K562 (cell line): ENCODE data around the gene DSC1. TPM values are rescaled to one million over a fixed set of nuclear protein-coding genes. Genes with fewer than 3 reads are reported as not detected.
A peak's percentile ranks its signal among the peaks of the same experiment; 100 is the strongest.

Experiments
- ATAC-seq: fragments of 200-7000 bp; cut with Tn5 transposase; 3 replicates; pipeline ENCODE4 v1.9.1; 2020; ENCODE audit warnings: moderate library complexity
- BruUV-seq: library from RNA; stranded (reverse); fragments of 400-500 nt; replicated peaks from 2 replicates; lab custom pipeline; 2021; lab: Mats Ljungman, UMichigan
- CTCF ChIA-PET: fragments of 300-600 bp; formaldehyde crosslinking; extraction: SDS; loops from one replicate; lab custom pipeline; 2021; ENCODE audit warnings: low intra/inter-chr PET ratio; lab: Yijun Ruan, JAX
- POLR2A ChIA-PET: fragments of 300-600, 350-650 bp; sonication (Branson Sonifier 250); formaldehyde crosslinking; extraction: SDS; loops from one replicate; lab custom pipeline; 2021; ENCODE audit warnings: antibody characterized with exemption, inconsistent platforms; lab: Yijun Ruan, JAX
- DNase-seq, 4 experiments: peaks; one replicate each; pipeline versions ENCODE4 v3.0.0 to v3.0.0-alpha.2; 2011 to 2018; ENCODE audit warnings: low spot score in 3 of 4, mixed read lengths in 3 of 4; ENCODE audit errors: extremely low read depth in 1 of 4
- FAIRE-seq: peaks from 2 replicates; lab custom pipeline; 2011; peaks lifted over from hg19 to GRCh38; lab: Jason Lieb, UNC
- H2AFZ ChIP-seq: 2 replicates; pipeline ENCODE4 v1.6.0; 2011; ENCODE audit warnings: low read depth, low read length, control low read depth, inconsistent platforms
- H3K27ac ChIP-seq: fragments of 200-600 bp; 3 replicates; pipeline ENCODE4 v1.8.0; 2011; ENCODE audit warnings: low read depth, mild to moderate bottlenecking, control low read depth, inconsistent platforms, low read length, moderate library complexity, mixed read lengths; ENCODE audit errors: extremely low read depth
- H3K27me3 ChIP-seq, 2 experiments: fragments of 300-600 bp in 1 of 2; 2 replicates in 1 of 2; 3 replicates in 1 of 2; pipeline versions ENCODE4 v1.6.0 to v1.8.0; 2011; ENCODE audit warnings: inconsistent platforms in 2 of 2, low read length in 2 of 2, mild to moderate bottlenecking in 1 of 2, mixed read lengths in 1 of 2, moderate library complexity in 1 of 2; ENCODE audit not compliant: control insufficient read depth in 2 of 2, insufficient read depth in 2 of 2
- H3K36me3 ChIP-seq: fragments of 300-600 bp; 3 replicates; pipeline ENCODE4 v1.8.0; 2011; ENCODE audit warnings: mild to moderate bottlenecking, low read length, inconsistent platforms; ENCODE audit not compliant: control insufficient read depth, insufficient read depth
- H3K4me1 ChIP-seq, 2 experiments: fragments of 200-600 bp in 1 of 2; replicated peaks in 1 of 2; 2 replicates in 1 of 2; 3 replicates in 1 of 2; pipeline versions ENCODE4 v1.5.1 to v1.8.0; 2011; ENCODE audit warnings: inconsistent platforms in 2 of 2, low read length in 2 of 2, mild to moderate bottlenecking in 1 of 2, mixed read lengths in 1 of 2, moderate library complexity in 1 of 2; ENCODE audit not compliant: control insufficient read depth in 2 of 2, insufficient read depth in 2 of 2
- H3K4me2 ChIP-seq: 2 replicates; pipeline ENCODE4 v1.6.1; 2011; ENCODE audit warnings: low read length, control low read depth, inconsistent platforms, mixed read lengths; ENCODE audit not compliant: insufficient read depth
- H3K4me3 ChIP-seq: fragments of 200-600 bp; sonication (generic), shearing (Covaris generic); 2 replicates; pipeline ENCODE4 v1.5.1; 2016; ENCODE audit warnings: control low read depth, inconsistent platforms
- H3K79me2 ChIP-seq: fragments of 200-600 bp; 3 replicates; pipeline ENCODE4 v1.8.0; 2011; ENCODE audit warnings: low read length, inconsistent platforms; ENCODE audit not compliant: control insufficient read depth, insufficient read depth
- H3K9ac ChIP-seq, 2 experiments: 2 replicates each; pipeline versions ENCODE4 v1.6.0 to v1.6.1; 2011; ENCODE audit warnings: low read depth in 2 of 2, low read length in 2 of 2, control low read depth in 1 of 2, inconsistent platforms in 1 of 2, mild to moderate bottlenecking in 1 of 2, mixed read lengths in 1 of 2; ENCODE audit not compliant: insufficient read depth in 1 of 2
- H3K9me1 ChIP-seq: one replicate; pipeline ENCODE4 v1.6.0; 2011; ENCODE audit warnings: inconsistent platforms, mild to moderate bottlenecking, low read length, moderate library complexity; ENCODE audit not compliant: control insufficient read depth, insufficient read depth
- H3K9me3 ChIP-seq: replicated peaks from 2 replicates; pipeline ENCODE4 v1.5.1; 2011; ENCODE audit warnings: low read depth, low read length, inconsistent platforms; ENCODE audit not compliant: control insufficient read depth, insufficient read depth
- H4K20me1 ChIP-seq: replicated peaks from 2 replicates; pipeline ENCODE4 v1.6.1; 2011; ENCODE audit warnings: low read length, inconsistent platforms, mixed read lengths; ENCODE audit not compliant: control insufficient read depth, insufficient read depth
- ARID3B ChIP-seq: fragments of 250-450 bp; sonication (Bioruptor Pico); IDR thresholded peaks from 2 replicates; pipeline ENCODE4 v1.4.0; 2020; ENCODE audit warnings: borderline replicate concordance
- CBFA2T3 ChIP-seq: fragments of 450-650 bp; IDR thresholded peaks from 2 replicates; pipeline ENCODE4 v1.6.1; 2017
- CHCHD3 ChIP-seq: fragments of 250-450 bp; sonication (Bioruptor Pico); IDR thresholded peaks from 2 replicates; pipeline ENCODE4 v2.1.2; 2022; ENCODE audit warnings: mild to moderate bottlenecking
- CREM ChIP-seq: IDR thresholded peaks from 2 replicates; pipeline ENCODE4 v1.6.1; 2014; ENCODE audit warnings: antibody characterized with exemption, low read depth
- ETS2 ChIP-seq: IDR thresholded peaks from 2 replicates; pipeline ENCODE4 v1.6.1; 2016; ENCODE audit warnings: borderline replicate concordance, missing genetic modification characterization, mild to moderate bottlenecking, moderate library complexity, missing compliant biosample characterization; ENCODE audit not compliant: poor library complexity, severe bottlenecking
- FOSL1 ChIP-seq: fragments of 200-800 bp; sonication (Bioruptor generic); conservative IDR thresholded peaks from 2 replicates; pipeline ENCODE4 v1.6.1; 2016; ENCODE audit warnings: missing genetic modification characterization, missing compliant biosample characterization
- HDGF ChIP-seq: fragments of 450-650 bp; IDR thresholded peaks from 2 replicates; pipeline ENCODE4 v1.6.1; 2016
- KDM1A ChIP-seq, 2 experiments: fragments of 450-650 bp; IDR thresholded peaks; 2 replicates each; pipeline ENCODE4 v1.6.1; 2016; ENCODE audit warnings: mild to moderate bottlenecking in 2 of 2
- MEIS2 ChIP-seq: fragments of 450-650 bp; IDR thresholded peaks from 2 replicates; pipeline ENCODE4 v1.6.1; 2014; ENCODE audit warnings: mild to moderate bottlenecking; ENCODE audit not compliant: partially characterized antibody
- MTA3 ChIP-seq: fragments of 450-650 bp; formaldehyde crosslinking; IDR thresholded peaks from 2 replicates; pipeline ENCODE4 v1.6.1; 2017; ENCODE audit warnings: mild to moderate bottlenecking, borderline replicate concordance
- NCOA6 ChIP-seq: fragments of 450-650 bp; IDR thresholded peaks from 2 replicates; pipeline ENCODE4 v1.6.1; 2017; ENCODE audit warnings: mild to moderate bottlenecking
- NR3C1 ChIP-seq: sonication (generic); formaldehyde crosslinking; IDR thresholded peaks from 2 replicates; pipeline ENCODE4 v1.8.1; 2022; ENCODE audit warnings: missing genetic modification reagents
- PRMT5 ChIP-seq: sonication (generic); formaldehyde crosslinking; IDR thresholded peaks from 2 replicates; pipeline ENCODE4 v1.5.0; 2020; ENCODE audit warnings: missing genetic modification reagents
- RUNX1 ChIP-seq: sonication (generic); IDR thresholded peaks from 2 replicates; pipeline ENCODE4 v1.6.1; 2016; ENCODE audit warnings: antibody characterized with exemption, low read depth
- SMARCA4 ChIP-seq: fragments of 450-650 bp; IDR thresholded peaks from 2 replicates; pipeline ENCODE4 v1.6.1; 2016
- TEAD4 ChIP-seq, 2 experiments: sonication (generic) in 1 of 2; formaldehyde crosslinking in 1 of 2; IDR thresholded peaks; 2 replicates each; pipeline versions ENCODE4 v1.6.1 to v1.8.0; 2012 to 2022; ENCODE audit warnings: borderline replicate concordance in 1 of 2, inconsistent platforms in 1 of 2, low read length in 1 of 2, mild to moderate bottlenecking in 1 of 2, missing genetic modification reagents in 1 of 2
- TRIM28 ChIP-seq: fragments of 450-650 bp; IDR thresholded peaks from 2 replicates; pipeline ENCODE4 v1.6.1; 2017
- USF1 ChIP-seq: sonication (generic); formaldehyde crosslinking; IDR thresholded peaks from 2 replicates; pipeline ENCODE4 v1.9.0; 2022; ENCODE audit warnings: mild to moderate bottlenecking, missing genetic modification reagents
- YBX1 ChIP-seq: fragments of 450-650 bp; IDR thresholded peaks from 2 replicates; pipeline ENCODE4 v1.7.1; 2016; ENCODE audit warnings: mild to moderate bottlenecking
- ZC3H8 ChIP-seq: fragments of 450-650 bp; IDR thresholded peaks from 2 replicates; pipeline ENCODE4 v1.6.1; 2017
- ZEB2 ChIP-seq: fragments of 450-650 bp; IDR thresholded peaks from 2 replicates; pipeline ENCODE4 v1.6.1; 2016
- ZNF124 ChIP-seq: sonication (generic); formaldehyde crosslinking; IDR thresholded peaks from 2 replicates; pipeline ENCODE4 v1.8.1; 2022; ENCODE audit warnings: missing genetic modification reagents
- ZNF274 ChIP-seq: IDR thresholded peaks from 2 replicates; pipeline ENCODE4 v1.6.1; 2011; ENCODE audit warnings: low read depth, mild to moderate bottlenecking, low read length, moderate library complexity, borderline replicate concordance
- WGBS: fragments of 100-300 bp; shearing (Covaris generic); methylation state at CpG from one replicate; pipeline ENCODE4 v1.1.6; 2016; ENCODE audit warnings: low coverage, mixed read lengths; ENCODE audit not compliant: insufficient coverage; ENCODE audit errors: missing lambda C conversion rate; 5-methylcytosine and 5-hydroxymethylcytosine counted together
- in situ Hi-C: fragments of 300-500 bp; cut with MboI; formaldehyde crosslinking; loops from 4 replicates; pipeline ENCODE4 v1.15.0; 2018; ENCODE audit warnings: inconsistent platforms, mixed read lengths
- intact Hi-C: fragments of 100-400 bp; cut with micrococcal nuclease; formaldehyde crosslinking; loops from 2 replicates; pipeline ENCODE4 v1.14.2; 2022
- polyA plus RNA-seq, 8 experiments: library from polyadenylated mRNA; depleted of rRNA in 4 of 8; stranded (reverse) in 5 of 8; unstranded in 3 of 8; fragments of >200 nt; fragmentation: Nextera tagmentation in 2 of 8; fragmentation: Illumina TruSeq in 1 of 8; extraction: Ambion mirVana in 2 of 8; extraction: Trizol in 1 of 8; gene quantifications; 2 replicates each; pipeline versions ENCODE4 v1.2.1 to v1.2.3, GENCODE V29; 2011 to 2014; ENCODE audit warnings: inconsistent platforms in 1 of 8, missing spikeins in 1 of 8
- total RNA-seq, 7 experiments: library from RNA; depleted of rRNA in 6 of 7; stranded (reverse); fragments of >200 nt in 6 of 7; fragmentation: Illumina TruSeq in 2 of 7; extraction: Trizol in 2 of 7; gene quantifications; 2 replicates each; pipeline versions ENCODE4 v1.2.1 to v1.2.3, GENCODE V29; 2011 to 2021; ENCODE audit warnings: low replicate concordance in 1 of 7

Gene DSC1
- total and polyA plus RNA-seq, 9 of the 15 experiments (the other 6 are each of a cell fraction or from before 2014, with no cell fraction given), result 0.04 to 0.07 (median 0.05) TPM; not detected in 4

GRCh38 chr18:31103423-31103822 lies 59.2 kb downstream of the DSC1 start (continued):
- no peak for TF ChIP-seq NR3C1 (CRISPR knock-in tag)
- TF ChIP-seq YBX1, result no peak

GRCh38 chr18:31102941-31103340 lies 59.7 kb downstream of the DSC1 start:
- 27% methylated on average over 2 of the region's 2 CpGs for WGBS
- ATAC-seq, result no peak
- no peak overlapping the region; the same call in 2 of the 3 replicates for H3K27ac ChIP-seq
- no peaks in the 10 kb centered on the region for H3K27me3 ChIP-seq
- H3K9ac ChIP-seq, result no peak overlapping the region
- DNase-seq, result peak in 1 of 4 experiments; percentile 22
- H3K4me2 ChIP-seq, result peak overlapping the region; percentile 78; the same call in 1 of the 2 replicates
- no peaks in the 10 kb centered on the region for H3K36me3 ChIP-seq
- peaks cover 34% of the 10 kb centered on the region for H3K79me2 ChIP-seq
- H3K9me1 ChIP-seq, result no peaks in the 10 kb centered on the region
- intact Hi-C loops (loop anchor here (5.0 to 10.0 kb wide), 2 partner anchors 94 to 992 kb away; partner anchors contain the start of gene RNF138), in situ Hi-C loops (no loop called here)
- ChIA-PET POLR2A (no interaction called here), CTCF (no interaction called here)
- H3K4me3 ChIP-seq, result no peak overlapping the region
- H3K9me3 ChIP-seq, result no peaks in the 10 kb centered on the region
- H3K4me1 ChIP-seq, result peaks cover 14 to 28% of the 10 kb centered on the region in 2 experiments
- H2AFZ ChIP-seq, result peak overlapping the region; percentile 82; the same call in 1 of the 2 replicates
- BruUV-seq, result TSS peak; percentile 47
- H4K20me1 ChIP-seq, result no peaks in the 10 kb centered on the region
- FAIRE-seq, result no peak
- TF ChIP-seq SMARCA4 (peak; percentile 19; the same call in 1 of the 2 replicates), NCOA6 (no peak), ARID3B (no peak), CREM (no peak), MTA3 (no peak), MEIS2 (peak; percentile 72), USF1 (CRISPR knock-in tag) (no peak), ETS2 (no peak), ZC3H8 (no peak), ZNF124 (CRISPR knock-in tag) (no peak), HDGF (no peak), RUNX1 (no peak), FOSL1 (tag) (peak; percentile 49; the same call in 1 of the 2 replicates), PRMT5 (CRISPR knock-in tag) (no peak), CBFA2T3 (peak; percentile 39; the same call in 1 of the 2 replicates), KDM1A (IDR thresholded peaks at IDR 0.05) (no peak), TEAD4 (IDR thresholded peaks at IDR 0.05; ENCODE audit: low read length) (peak; percentile 31; the same call in 1 of the 2 replicates), TEAD4 (CRISPR knock-in tag; IDR thresholded peaks at IDR 0.05; ENCODE audit: borderline replicate concordance) (no peak), CHCHD3 (no peak), ZNF274 (no peak), ZEB2 (0 out of 2 replicates have a peak, but pooled peaks have one; percentile 26), TRIM28 (no peak)
